ENCODE data around the gene DYNC1H1.

DYNC1H1 gene

GRCh38 chr14:101944451-101944850 lies 19.9 kb upstream of the DYNC1H1 start:
- no peak for DNase-seq (ENCODE audit: low spot score)

- DNase-seq (ENCODE audit: low spot score) = no peak
These were observed 19.2 kb upstream of the DYNC1H1 start for GRCh38 chr14:101945171-101945570.

- no peak for DNase-seq (ENCODE audit: low spot score)
These were observed 16.8 kb upstream of the DYNC1H1 start for GRCh38 chr14:101947577-101947903.

GRCh38 chr14:101947904-101948665 lies 16.3 kb upstream of the DYNC1H1 start:
- DNase-seq (ENCODE audit: low spot score) = peak; percentile 100

DNA sequence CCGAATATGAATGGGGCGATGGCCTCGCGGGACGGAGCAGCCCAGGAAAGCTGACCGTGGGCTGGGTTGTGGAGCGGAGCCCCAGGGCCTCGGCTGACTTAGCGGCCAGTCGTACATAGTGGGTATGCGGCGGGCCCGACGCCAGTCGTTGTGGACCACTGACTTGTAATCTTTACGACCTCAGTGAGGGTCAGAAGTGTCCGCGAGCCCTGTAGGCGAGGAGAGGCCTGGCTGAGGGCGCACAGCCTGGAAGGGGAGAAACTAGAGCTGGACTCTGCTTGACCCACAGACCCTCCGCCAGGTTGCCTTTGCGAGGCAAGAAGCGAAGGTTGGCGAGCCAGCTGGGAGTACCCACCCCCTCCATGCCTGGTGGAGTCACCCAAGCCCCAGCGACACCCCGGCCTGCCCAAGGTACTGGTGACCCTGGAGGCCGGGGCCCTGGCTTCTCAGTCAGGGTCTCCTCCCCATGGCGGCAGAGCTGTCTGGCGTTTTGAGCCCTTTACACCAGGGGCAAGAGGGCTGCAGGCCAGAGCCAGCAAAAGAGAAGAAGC lies 15.6 kb upstream of the DYNC1H1 start:
- no peak for DNase-seq (ENCODE audit: low spot score)

GRCh38 chr14:101950100-101950499 lies 14.3 kb upstream of the DYNC1H1 start:
- DNase-seq (ENCODE audit: low spot score) = no peak

- no peak for DNase-seq (ENCODE audit: low spot score)
These were observed 13.7 kb upstream of the DYNC1H1 start for GRCh38 chr14:101950516-101951215.

DNA sequence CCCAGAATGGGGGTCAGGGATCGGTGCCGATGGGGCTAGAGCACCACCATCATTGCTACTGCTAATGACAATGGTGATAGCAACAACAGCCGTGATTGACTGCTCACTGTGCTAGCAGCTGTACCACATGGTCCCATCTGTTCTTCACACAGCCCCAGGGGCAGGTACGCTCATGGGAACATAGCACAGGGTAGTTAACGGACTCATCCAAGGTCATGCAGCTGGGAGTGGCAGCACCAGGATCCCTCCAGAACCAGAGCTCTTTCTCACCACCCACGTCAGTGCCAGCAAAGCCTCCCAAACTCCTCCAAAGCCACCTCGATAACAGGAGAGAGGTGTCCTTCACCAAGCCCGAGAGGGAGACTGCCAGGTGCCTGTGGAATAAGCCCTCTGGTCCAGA lies 11.2 kb upstream of the DYNC1H1 start:
- no peak for DNase-seq (ENCODE audit: low spot score)

DNA sequence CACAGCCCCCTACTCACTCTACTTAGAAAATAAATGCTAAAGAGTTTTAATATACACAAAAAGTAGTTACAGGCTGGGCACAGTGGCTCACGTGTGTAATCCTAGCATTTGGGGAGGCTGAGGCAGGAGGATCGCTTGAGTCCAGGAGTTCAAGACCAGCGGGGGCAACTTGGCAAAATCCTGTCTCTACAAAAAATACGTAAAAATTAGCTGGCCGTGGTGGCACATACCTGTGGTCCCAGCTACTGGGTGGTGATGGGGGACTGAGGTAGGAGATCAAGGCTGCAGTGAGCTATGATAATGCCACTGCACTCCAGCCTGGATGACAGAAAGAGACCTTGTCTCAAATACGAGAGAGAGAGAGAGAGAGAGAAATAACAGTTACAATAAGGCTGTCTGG lies 9.9 kb upstream of the DYNC1H1 start:
- DNase-seq (ENCODE audit: low spot score) = no peak

- no peak for DNase-seq (ENCODE audit: low spot score)
These were observed 8.6 kb upstream of the DYNC1H1 start for GRCh38 chr14:101955695-101956161.

- DNase-seq (ENCODE audit: low spot score) = no peak
These were observed 8.0 kb upstream of the DYNC1H1 start for GRCh38 chr14:101956179-101956885.

DNA sequence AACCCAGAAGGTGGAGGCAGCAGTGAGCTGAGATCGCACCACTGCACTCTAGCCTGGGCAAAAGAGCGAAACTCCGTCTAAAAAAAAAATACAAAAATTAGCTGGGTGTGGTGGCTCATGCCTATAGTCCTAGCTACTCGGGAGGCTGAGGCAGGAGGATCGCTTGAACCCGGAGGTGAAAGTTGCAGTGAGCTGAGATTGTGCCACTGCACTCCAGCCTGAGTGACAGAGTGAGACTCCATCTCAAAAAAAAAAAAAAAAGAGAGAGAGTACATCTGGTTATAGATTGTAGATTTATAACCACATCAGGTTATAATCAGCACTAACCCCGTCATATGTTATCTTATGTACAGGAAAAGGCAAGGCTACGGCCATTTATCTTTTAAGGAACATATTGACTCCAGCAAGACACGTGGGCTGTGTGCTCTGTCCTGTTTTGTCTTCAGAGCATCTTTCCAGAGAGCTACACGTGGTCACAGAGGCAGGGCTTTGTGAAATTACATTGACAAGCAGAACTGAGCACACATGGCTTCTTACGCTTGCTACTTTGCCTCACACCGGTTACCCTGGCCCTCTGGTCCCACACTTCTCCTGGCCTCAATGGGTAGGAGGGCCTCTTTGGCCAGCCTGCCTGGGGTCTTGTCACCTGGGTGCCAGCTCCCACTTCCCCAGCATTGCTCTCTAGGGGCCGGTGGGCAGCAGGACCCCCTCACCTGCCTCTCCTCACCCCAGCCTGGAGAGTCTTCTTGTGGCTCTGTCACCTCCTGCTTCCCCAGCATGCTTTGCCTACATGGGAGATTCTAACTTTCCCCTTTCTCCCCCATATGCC lies 6.8 kb upstream of the DYNC1H1 start:
- DNase-seq (ENCODE audit: low spot score) = no peak

- DNase-seq (ENCODE audit: low spot score) = no peak
These were observed 5.8 kb upstream of the DYNC1H1 start for GRCh38 chr14:101958418-101959180.

DNA sequence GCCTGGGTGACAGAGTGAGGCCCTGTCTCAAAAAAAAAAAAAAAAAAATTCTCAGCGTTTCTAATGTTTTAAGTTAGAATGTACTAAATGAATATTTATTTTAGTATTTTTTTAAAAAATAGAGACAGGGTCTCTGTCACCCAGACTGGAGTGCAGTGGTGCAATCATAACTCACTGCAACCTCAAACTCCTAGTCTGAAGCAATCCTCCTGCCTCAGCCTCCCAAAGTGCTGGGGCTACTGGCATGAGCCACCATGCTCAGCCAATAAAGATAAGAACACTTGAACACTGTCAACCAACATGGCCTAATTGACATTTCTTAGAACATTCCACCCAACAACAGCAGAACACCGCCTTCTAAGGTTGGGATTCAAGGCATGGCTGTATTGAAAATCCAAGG lies 5.1 kb upstream of the DYNC1H1 start:
- no peak for DNase-seq (ENCODE audit: low spot score)

DNA sequence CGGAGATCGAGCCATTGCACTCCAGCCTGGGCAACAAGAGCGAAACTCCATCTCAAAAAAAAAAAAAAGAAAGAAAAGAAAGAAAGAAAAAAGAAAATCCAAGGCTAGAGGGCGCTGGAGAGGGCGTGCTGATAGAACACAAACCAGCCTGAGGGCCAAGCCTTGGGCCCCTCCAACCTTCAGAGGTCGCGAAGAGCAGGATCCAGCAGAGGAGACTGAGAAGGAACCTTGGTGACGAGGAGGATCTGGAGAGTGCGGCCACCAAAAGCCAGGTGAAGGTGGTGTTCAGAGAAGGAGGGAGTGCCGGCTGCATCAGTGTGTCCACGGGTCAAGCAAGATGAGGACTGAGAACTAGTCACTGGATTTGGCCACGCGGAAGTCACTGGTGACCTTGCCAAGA lies 4.1 kb upstream of the DYNC1H1 start:
- peak; percentile 38 for DNase-seq (ENCODE audit: low spot score)

- peak; percentile 88 for DNase-seq (ENCODE audit: low spot score)
These were observed 3.2 kb upstream of the DYNC1H1 start for GRCh38 chr14:101961011-101961721.

DNA sequence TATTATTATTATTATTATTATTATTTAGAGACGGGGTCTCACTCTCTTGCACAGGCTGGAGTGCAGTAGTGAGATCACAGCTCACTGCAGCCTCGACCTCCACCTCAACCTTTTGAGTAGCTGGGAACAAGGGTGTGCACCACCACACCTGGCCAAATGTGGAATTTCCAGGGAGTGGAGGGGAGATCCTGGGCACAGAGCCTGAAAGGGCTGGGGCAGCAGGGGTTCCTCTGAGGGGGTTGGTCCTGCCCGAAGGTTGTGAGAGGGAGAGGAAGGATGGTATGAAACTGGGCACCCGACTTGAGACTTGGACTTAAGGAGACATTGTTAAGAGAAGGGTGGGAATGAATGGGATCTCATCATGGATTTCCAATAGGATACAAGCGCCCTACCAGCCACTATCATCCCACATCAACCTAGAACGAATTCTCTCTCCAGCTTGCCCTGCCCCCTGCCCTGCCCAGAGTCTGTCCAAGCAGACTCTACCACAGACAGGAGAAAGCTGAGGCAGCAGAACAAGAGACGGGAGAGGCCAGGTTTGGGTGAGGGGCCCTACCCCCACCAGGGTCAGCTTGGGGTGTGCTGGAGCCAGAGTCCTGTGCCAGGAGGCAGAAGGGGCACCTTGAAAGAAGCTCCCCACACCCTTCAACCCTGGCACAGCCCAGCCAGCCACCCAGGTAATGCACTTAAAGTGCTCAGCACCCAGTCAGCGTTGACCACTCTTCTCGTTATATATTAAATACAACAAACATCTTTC lies 2.4 kb upstream of the DYNC1H1 start:
- no peak for DNase-seq (ENCODE audit: low spot score)

- DNase-seq (ENCODE audit: low spot score) = no peak
These were observed 1.9 kb upstream of the DYNC1H1 start for GRCh38 chr14:101962503-101962874.

GRCh38 chr14:101963052-101963451 lies 1.3 kb upstream of the DYNC1H1 start:
- DNase-seq (ENCODE audit: low spot score) = no peak

Data from cerebellar cortex (tissue), 1 donor.